Mucosa of rectum (tissue), 2 donors: Measurements from ENCODE around the gene ERGIC1.

Experiments used
- H3K27ac ChIP-seq, 2 donors: one replicate each; pipeline ENCODE4 v1.7.0; 2013; ENCODE audit warnings: inconsistent platforms in 2 of 2, low read depth in 2 of 2, low read length in 2 of 2
- H3K27me3 ChIP-seq, 2 donors: one replicate each; pipeline ENCODE4 v1.7.0; 2013; ENCODE audit warnings: low read length in 2 of 2; ENCODE audit not compliant: control insufficient read depth in 2 of 2, insufficient read depth in 2 of 2
- H3K36me3 ChIP-seq, 2 donors: one replicate each; pipeline ENCODE4 v1.7.0; 2013; ENCODE audit warnings: low read length in 2 of 2; ENCODE audit not compliant: control insufficient read depth in 2 of 2, insufficient read depth in 2 of 2
- H3K4me1 ChIP-seq, 2 donors: one replicate each; pipeline ENCODE4 v1.7.0; 2013; ENCODE audit warnings: low read length in 2 of 2, mild to moderate bottlenecking in 1 of 2; ENCODE audit not compliant: control insufficient read depth in 2 of 2, insufficient read depth in 2 of 2
- H3K4me3 ChIP-seq, 2 donors: one replicate each; pipeline ENCODE4 v1.7.0; 2013; ENCODE audit warnings: low read length in 2 of 2
- H3K9ac ChIP-seq, 2 donors: one replicate each; pipeline ENCODE4 v1.7.0; 2013; ENCODE audit warnings: low read length in 2 of 2, low read depth in 1 of 2, mild to moderate bottlenecking in 1 of 2
- H3K9me3 ChIP-seq, 2 donors: one replicate each; pipeline ENCODE4 v1.7.0; 2013; ENCODE audit warnings: low read length in 2 of 2; ENCODE audit not compliant: control insufficient read depth in 2 of 2
- donor health status: healthy.
- donor health status: Normal muscosa, but diverticular disease.

The ERGIC1 gene

GRCh38 chr5:172959824-172960799, 126.1 kb downstream of the ERGIC1 start:
- Histone ChIP-seq H3K27me3 (no peaks in the 10 kb centered on the region), H3K4me3 (peak overlapping the region; percentile 77 to 98), H3K9me3 (no peaks in the 10 kb centered on the region), H3K36me3 (no peaks in the 10 kb centered on the region), H3K9ac (peak overlapping the region; percentile 83 to 95), H3K27ac (peak overlapping the region in 1 of 2 donors; percentile 76), H3K4me1 (peaks cover 6 to 8% of the 10 kb centered on the region in 2 donors)

DNA sequence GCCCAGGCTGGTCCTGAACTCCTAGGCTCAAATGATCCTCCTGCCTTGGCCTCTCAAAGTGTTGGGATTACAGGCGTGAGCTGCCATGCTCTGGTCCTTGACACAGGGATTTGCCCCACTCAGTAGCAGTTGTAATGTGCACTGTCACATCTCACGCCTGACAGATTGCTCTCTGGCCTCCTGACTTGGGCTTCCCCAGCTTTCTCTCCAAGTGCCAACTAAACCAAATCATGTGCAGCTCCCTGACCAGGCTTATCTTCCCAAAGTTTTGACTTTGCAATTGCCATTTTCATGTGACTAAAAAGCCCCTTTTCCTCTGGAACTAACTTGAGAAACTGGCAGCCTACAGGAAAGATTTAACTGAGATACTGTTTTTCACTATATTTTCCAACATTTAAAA, 135.9 kb downstream of the ERGIC1 start:
- no peak overlapping the region for H3K27ac ChIP-seq
- H3K9ac ChIP-seq, result no peak overlapping the region
- no peak overlapping the region for H3K4me3 ChIP-seq
- no peaks in the 10 kb centered on the region for H3K4me1 ChIP-seq
- H3K27me3 ChIP-seq, result no peaks in the 10 kb centered on the region
- H3K9me3 ChIP-seq, result no peaks in the 10 kb centered on the region
- H3K36me3 ChIP-seq, result peaks cover 5 to 9% of the 10 kb centered on the region in 2 donors

DNA sequence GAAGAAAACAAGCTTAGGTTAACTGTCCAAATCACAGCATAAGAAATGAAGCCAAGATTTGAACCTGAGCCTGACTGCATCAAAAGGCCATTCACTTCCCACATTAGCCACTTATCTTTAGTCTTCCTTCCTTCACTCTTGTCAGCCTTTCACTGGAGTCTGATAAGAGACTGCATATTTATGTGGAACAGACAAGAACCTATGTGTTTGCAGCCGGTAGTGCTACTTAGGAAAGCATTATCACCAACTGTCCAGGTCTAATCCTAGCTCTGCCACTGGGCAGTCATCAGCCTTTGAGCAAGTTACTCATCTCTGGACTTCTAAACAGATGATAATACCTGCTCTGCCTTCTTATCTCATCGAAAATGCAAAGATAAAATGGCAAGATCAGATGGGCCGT, 137.4 kb downstream of the ERGIC1 start:
- Histone ChIP-seq H3K27me3 (no peaks in the 10 kb centered on the region), H3K27ac (no peak overlapping the region), H3K4me1 (no peaks in the 10 kb centered on the region), H3K4me3 (no peak overlapping the region), H3K36me3 (peaks cover 5 to 9% of the 10 kb centered on the region in 2 donors), H3K9ac (no peak overlapping the region), H3K9me3 (no peaks in the 10 kb centered on the region)

- H3K4me1 ChIP-seq, result no peaks in the 10 kb centered on the region
- no peak overlapping the region for H3K27ac ChIP-seq
- H3K36me3 ChIP-seq, result peaks cover 5 to 9% of the 10 kb centered on the region in 2 donors
- no peak overlapping the region for H3K9ac ChIP-seq
- no peak overlapping the region for H3K4me3 ChIP-seq
- no peaks in the 10 kb centered on the region for H3K27me3 ChIP-seq
- no peaks in the 10 kb centered on the region for H3K9me3 ChIP-seq
Measured at GRCh38 chr5:172972552-172972951, 138.5 kb downstream of the ERGIC1 start.

- H3K27ac ChIP-seq, result no peak overlapping the region
- H3K4me1 ChIP-seq, result no peaks in the 10 kb centered on the region
- H3K9ac ChIP-seq, result no peak overlapping the region
- H3K36me3 ChIP-seq, result peaks cover 2 to 8% of the 10 kb centered on the region in 2 donors
- no peaks in the 10 kb centered on the region for H3K9me3 ChIP-seq
- H3K4me3 ChIP-seq, result no peak overlapping the region
- peaks cover 0 to 3% of the 10 kb centered on the region in 2 donors for H3K27me3 ChIP-seq
Measured at GRCh38 chr5:172973127-172973916, 139.3 kb downstream of the ERGIC1 start.

GRCh38 chr5:172973931-172974330, 139.9 kb downstream of the ERGIC1 start:
- no peaks in the 10 kb centered on the region for H3K4me1 ChIP-seq
- peaks cover 0 to 5% of the 10 kb centered on the region in 2 donors for H3K36me3 ChIP-seq
- H3K9ac ChIP-seq, result no peak overlapping the region
- H3K4me3 ChIP-seq, result no peak overlapping the region
- no peak overlapping the region for H3K27ac ChIP-seq
- H3K9me3 ChIP-seq, result no peaks in the 10 kb centered on the region
- peaks cover 0 to 3% of the 10 kb centered on the region in 2 donors for H3K27me3 ChIP-seq

DNA sequence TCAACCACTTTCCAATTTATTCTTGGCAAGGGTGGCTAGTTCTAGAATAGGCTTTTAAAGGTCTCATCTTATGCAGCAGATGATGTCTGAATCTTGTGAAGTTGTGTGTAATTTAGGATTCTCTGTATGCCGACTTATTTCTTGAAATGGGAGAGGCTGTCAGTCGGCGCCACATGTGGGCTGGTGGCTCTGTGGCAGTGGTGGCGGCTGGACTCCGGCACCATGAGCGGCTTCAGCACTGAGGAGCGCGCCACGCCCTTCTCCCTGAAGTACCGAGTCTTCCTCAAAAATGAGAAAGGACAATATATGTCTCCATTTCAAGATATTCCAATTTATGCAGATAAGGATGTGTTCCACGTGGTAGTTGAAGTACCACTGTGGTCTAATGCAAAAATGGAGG, 141.2 kb downstream of the ERGIC1 start:
- no peaks in the 10 kb centered on the region for H3K4me1 ChIP-seq
- no peak overlapping the region for H3K9ac ChIP-seq
- H3K36me3 ChIP-seq, result no peaks in the 10 kb centered on the region
- H3K4me3 ChIP-seq, result no peak overlapping the region
- no peaks in the 10 kb centered on the region for H3K9me3 ChIP-seq
- peaks cover 0 to 3% of the 10 kb centered on the region in 2 donors for H3K27me3 ChIP-seq
- H3K27ac ChIP-seq, result no peak overlapping the region

DNA sequence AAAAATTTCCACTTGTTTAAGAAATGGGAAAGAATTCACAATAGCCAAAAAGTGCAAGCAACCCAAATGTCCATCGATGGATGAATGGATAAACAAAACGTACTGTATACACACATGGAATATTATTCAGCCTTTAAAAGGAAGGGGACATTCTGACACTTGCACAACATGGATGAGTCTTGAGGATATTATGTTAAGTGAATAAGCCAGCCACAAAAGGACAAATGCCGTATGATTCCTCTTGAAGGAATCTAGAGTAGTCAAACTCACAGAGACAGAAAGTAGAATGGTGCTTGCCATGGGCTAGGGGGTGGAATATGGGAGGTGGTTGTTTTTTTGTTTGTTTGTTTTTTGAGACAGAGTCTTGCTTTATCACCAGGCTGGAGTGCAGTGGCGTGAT, 145.7 kb downstream of the ERGIC1 start:
- no peak overlapping the region for H3K27ac ChIP-seq
- H3K36me3 ChIP-seq, result no peaks in the 10 kb centered on the region
- H3K9me3 ChIP-seq, result no peaks in the 10 kb centered on the region
- no peak overlapping the region for H3K9ac ChIP-seq
- H3K4me1 ChIP-seq, result peaks cover 0 to 5% of the 10 kb centered on the region in 2 donors
- H3K4me3 ChIP-seq, result no peak overlapping the region
- H3K27me3 ChIP-seq, result peaks cover 0 to 3% of the 10 kb centered on the region in 2 donors

DNA sequence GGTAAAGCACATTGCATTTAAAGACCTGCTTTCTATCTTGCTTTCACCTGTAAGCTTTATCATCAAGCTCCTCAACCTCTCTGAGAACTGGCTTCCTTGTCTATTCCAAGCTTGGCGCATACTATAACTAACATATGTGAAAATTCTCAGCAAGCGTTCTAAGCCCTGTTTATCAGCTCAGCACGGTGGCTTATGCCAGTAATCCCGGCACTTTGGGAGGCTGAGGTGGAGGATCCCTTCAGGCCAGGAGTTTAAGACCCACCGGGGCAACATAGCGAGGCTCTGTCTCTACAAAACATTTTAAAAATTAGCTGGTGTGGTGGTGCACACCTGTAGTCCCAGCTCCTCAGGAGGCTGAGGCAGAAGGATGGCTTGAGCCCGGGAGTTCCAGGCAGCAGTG, 147.9 kb downstream of the ERGIC1 start:
- no peak overlapping the region for H3K9ac ChIP-seq
- H3K4me3 ChIP-seq, result no peak overlapping the region
- H3K27ac ChIP-seq, result no peak overlapping the region
- H3K36me3 ChIP-seq, result peaks cover 0 to 5% of the 10 kb centered on the region in 2 donors
- H3K4me1 ChIP-seq, result peaks cover 0 to 10% of the 10 kb centered on the region in 2 donors
- H3K9me3 ChIP-seq, result no peaks in the 10 kb centered on the region
- H3K27me3 ChIP-seq, result peaks cover 0 to 3% of the 10 kb centered on the region in 2 donors
